ENCODE data around the gene ACTA2.

ACTA2 gene

GRCh38 chr10:88898727-88899126 is 53.8 kb downstream of the ACTA2 start:
- peak in 1 of 10 donors; percentile 77 for DNase-seq
- intact Hi-C loops (cut with DNase I): no loop called here

GRCh38 chr10:88896994-88897853 is 55.3 kb downstream of the ACTA2 start:
- no peak for DNase-seq
- intact Hi-C loops (cut with DNase I): no loop called here

- intact Hi-C loops (cut with DNase I): no loop called here
Measured at GRCh38 chr10:88896372-88896993, 56.1 kb downstream of the ACTA2 start.

GRCh38 chr10:88895250-88895649 is 57.3 kb downstream of the ACTA2 start:
- DNase-seq: no peak
- intact Hi-C loops (cut with DNase I): no loop called here

More at GRCh38 chr10:88896372-88896993, 56.1 kb downstream of the ACTA2 start:
- no peak for DNase-seq

- intact Hi-C loops (cut with DNase I): no loop called here
- DNase-seq: no peak
Measured at GRCh38 chr10:88893611-88894010, 59.0 kb downstream of the ACTA2 start.

GRCh38 chr10:88892222-88892967 is 60.2 kb downstream of the ACTA2 start:
- intact Hi-C loops (cut with DNase I): no loop called here
- DNase-seq: no peak

GRCh38 chr10:88890681-88891381 is 61.7 kb downstream of the ACTA2 start:
- no peak for DNase-seq
- intact Hi-C loops (cut with DNase I): no loop called here

- intact Hi-C loops (cut with DNase I): no loop called here
Measured at GRCh38 chr10:88889559-88890337, 62.8 kb downstream of the ACTA2 start.

GRCh38 chr10:88888810-88889445 is 63.6 kb downstream of the ACTA2 start:
- DNase-seq: no peak
- intact Hi-C loops (cut with DNase I): no loop called here

More at GRCh38 chr10:88889559-88890337, 62.8 kb downstream of the ACTA2 start:
- DNase-seq: no peak

GRCh38 chr10:88886557-88886956 is 66.0 kb downstream of the ACTA2 start:
- intact Hi-C loops (cut with DNase I): no loop called here
- DNase-seq: no peak

All from posterior cingulate gyrus (tissue), 11 donors.